Stimulated activated CD8-positive, alpha-beta memory T cell treated with anti-CD3 and anti-CD28 coated beads, Interleukin-7, amount 100 ng/mL, for 24 hours (primary cell): ENCODE results near the gene ALDH16A1.

Experiments used
- DNase-seq: peaks from one replicate; pipeline ENCODE4 v3.0.0-alpha.2; 2020; ENCODE audit warnings: low read depth

Gene ALDH16A1

DNA sequence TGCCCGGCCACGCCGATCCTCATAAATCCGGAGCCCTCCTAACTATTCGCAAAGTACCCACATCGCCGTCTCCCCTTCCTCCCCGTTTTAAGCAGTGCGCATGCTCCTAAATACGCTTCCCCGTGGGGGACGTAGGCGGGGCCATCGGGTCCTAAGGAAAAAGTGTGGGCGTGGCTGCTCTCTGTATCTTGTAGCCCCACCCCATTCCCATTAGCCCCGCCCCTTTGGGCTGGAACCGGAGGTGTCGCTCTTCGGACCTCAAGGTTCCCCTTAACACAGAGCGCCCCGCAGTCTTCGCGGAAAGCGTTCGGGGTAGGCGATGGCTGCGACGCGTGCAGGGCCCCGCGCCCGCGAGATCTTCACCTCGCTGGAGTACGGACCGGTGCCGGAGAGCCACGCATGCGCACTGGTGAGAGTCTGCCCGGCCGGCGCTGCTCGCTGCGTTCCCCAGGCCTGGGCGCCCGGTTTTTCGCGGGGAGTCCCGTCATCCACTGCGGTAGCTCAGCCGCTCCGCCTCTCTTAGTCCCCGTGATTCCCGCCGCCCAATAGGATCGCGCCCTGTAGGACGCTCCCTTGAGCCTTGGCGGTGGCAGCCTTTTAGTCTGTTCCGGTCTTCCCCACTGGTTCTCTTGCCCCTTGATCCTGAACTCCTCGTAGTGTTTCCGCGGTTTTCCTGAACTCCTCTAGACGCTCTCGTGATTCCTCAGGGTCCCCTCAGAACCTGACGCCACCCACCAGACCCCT lies at the start of gene ALDH16A1:
ALDH16A1 (plus strand) TSS at position 213 of the 744 bp plus-strand sequence; CDS start at position 320, 107 bp downstream.
- peak; percentile 93 for DNase-seq

GRCh38 chr19:49403404-49404187 lies 49.4 kb upstream of the ALDH16A1 start:
- DNase-seq, result no peak

DNA sequence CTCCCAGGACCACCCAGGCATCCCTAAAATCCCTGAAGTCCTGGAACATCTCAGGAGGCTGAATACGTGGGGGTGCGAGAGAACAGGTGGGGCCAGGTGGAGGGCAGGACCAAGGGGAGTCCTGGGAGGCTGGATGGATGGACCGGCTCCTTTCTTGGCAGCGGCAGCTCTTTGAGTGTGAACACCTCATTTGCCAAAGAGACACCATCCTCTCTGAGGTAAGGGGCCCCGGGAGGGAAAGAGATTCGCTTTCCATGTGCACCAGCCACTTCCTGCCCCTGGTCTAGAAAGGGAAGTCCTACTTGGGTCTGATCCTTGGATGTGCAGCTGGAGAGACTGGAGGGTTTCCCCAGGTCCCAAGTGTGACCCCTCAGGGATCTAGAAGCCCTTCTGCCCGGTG lies 45.9 kb upstream of the ALDH16A1 start:
- no peak for DNase-seq

- DNase-seq, result no peak
Observed at GRCh38 chr19:49407482-49408015, 45.5 kb upstream of the ALDH16A1 start.

- DNase-seq, result no peak
Observed at GRCh38 chr19:49408816-49409440, 44.1 kb upstream of the ALDH16A1 start.

- no peak for DNase-seq
Observed at GRCh38 chr19:49409441-49410029, 43.5 kb upstream of the ALDH16A1 start.

- DNase-seq, result no peak
Observed at GRCh38 chr19:49411681-49412326, 41.2 kb upstream of the ALDH16A1 start.

GRCh38 chr19:49413348-49413747 lies 39.7 kb upstream of the ALDH16A1 start:
- no peak for DNase-seq

GRCh38 chr19:49414256-49414655 lies 38.8 kb upstream of the ALDH16A1 start:
- no peak for DNase-seq

- no peak for DNase-seq
Observed at GRCh38 chr19:49415102-49415809, 37.8 kb upstream of the ALDH16A1 start.

GRCh38 chr19:49415810-49416200 lies 37.2 kb upstream of the ALDH16A1 start:
- DNase-seq, result no peak

DNA sequence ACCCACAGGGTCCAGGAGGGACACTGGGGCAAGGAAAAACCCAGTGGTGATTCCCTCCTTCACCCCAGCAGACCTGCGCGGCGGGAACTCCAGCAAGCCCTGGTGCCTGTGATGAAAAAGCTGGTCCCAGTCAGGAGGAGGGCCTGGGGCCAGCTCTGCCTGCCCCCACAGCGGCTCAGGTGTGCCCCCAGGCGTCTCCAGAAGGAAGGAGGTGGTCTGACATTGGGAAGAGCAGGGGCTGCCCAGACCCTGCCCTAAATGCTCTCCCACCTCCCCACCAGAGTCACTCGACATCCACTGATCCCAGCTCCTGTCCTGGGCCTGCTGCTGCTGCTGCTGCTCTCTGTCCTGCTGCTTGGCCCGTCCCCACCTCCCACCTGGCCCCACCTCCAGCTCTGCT lies 35.9 kb upstream of the ALDH16A1 start:
- no peak for DNase-seq

DNA sequence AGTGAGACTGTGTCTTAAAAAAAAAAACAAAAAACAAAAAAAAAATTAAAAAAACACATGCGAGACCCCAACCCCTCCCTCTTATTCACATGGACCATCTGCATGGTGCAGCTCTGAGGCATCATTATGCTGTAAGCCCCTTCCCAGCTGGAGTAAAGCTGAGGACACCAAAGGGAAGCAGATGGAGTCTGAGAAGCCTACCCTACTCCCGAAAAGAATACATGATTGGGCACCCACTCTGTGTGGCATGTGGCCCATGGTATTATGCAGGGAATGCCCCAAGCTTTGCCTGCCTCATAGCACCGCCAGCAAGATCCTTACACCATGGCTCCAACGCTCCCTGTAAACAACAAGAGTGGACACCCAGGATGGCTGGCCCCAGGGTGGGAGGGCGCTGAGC lies 34.5 kb upstream of the ALDH16A1 start:
- DNase-seq, result no peak

GRCh38 chr19:49419173-49419572 lies 33.9 kb upstream of the ALDH16A1 start:
- DNase-seq, result no peak

DNA sequence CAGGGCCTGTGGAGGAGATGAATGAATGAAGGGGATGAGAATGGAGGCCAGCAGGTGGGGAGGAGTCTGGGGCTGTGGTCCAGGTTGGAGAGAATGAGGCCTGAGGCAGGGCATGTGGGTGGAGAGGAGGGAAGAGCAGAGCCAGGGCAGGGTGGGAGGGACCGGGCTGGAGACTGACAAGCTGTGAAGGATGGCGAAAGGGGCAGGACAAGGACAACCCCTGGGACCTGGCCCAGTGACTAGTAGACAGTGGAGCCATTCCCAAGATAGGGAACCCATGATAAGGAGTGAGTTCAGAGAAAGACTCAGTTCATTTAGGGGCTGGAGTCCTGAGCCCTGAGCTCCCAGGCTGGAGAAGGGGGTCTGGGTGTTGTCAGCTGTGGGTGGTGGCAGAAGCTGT lies 32.8 kb upstream of the ALDH16A1 start:
- DNase-seq, result no peak

GRCh38 chr19:49421039-49421877 lies 31.8 kb upstream of the ALDH16A1 start:
- DNase-seq, result no peak

DNA sequence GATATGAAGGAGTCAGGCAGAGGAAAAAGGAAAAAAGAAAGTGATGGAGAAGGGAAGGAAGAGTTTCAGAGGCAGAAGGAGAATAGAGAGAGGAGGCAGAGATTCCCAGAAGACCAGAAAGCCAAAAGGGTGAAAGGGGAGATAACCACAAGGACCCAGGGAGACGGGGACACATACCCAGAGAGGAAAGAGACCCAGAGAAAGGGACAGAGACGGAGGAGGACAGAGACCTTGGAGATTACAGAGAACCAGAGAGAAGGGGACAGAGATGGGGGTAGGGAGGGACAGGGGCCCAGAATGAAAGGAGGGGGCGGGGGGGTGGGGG lies 31.2 kb upstream of the ALDH16A1 start:
- no peak for DNase-seq

GRCh38 chr19:49422407-49423070 lies 30.5 kb upstream of the ALDH16A1 start:
- no peak for DNase-seq

DNA sequence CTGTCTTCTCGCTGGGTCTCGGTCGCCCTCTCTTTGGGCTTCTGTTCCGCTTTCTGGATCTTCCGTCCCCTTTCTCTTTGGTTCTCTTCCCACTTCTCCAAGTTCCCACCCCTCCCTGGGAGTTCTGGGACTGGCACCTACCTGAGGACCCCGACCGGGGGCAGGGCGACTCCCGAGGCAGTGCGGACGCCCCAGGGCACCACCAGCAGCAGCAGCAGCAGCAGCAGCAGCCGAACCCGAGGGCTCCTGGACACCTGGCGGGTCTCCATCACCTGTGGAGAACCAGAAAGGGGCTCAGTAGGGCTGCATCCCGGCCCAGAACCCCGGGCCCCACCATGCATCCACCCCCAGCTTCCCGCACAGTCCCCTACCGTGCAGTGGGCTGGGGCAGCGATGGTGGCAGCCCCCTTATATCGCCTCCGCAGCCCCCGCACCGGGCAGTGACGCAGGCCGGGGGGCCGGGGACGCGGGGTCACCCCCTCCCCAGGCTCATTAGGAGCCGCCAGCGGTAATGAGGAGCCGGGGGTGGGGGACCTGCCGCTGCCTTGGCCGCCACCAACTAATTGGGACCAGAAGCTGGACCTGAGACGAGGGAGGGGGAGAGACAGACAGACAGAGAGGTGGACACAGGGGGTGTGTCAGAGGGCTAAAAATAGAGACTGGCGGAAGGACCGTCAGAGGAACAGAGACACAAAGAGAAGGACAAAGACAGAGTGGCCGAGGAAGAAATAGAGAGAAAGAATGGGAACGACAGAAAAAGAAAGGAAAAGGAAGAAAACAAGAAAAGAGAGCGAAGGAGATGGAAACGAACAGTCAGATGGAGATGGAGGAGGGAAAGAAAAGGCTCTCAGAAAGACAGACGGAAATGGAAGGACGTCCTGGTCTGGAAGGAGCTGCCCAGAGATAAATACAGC lies 29.7 kb upstream of the ALDH16A1 start, which contains the start of gene PTH2:
PTH2 (minus strand) TSS at position 371 of the 914 bp plus-strand sequence; CDS start at position 269, 102 bp downstream.
- DNase-seq, result no peak
